GM19467 (cell line): Measurements from ENCODE around the gene CCDC112.
"Not testable (repeated sequence)": the region's sequence is repeated elsewhere in the genome, so short reads cannot be mapped to it uniquely, and the experiment has no call there.

Source experiments
- ATAC-seq: cut with Tn5 transposase; IDR thresholded peaks from one replicate; pipeline ENCODE4 v1.9.1; 2021; ENCODE audit warnings: mild to moderate bottlenecking, moderate library complexity; ENCODE audit not compliant: unreplicated experiment

CCDC112 gene

GRCh38 chr5:115262321-115263077 is 34.0 kb downstream of the CCDC112 start, which contains the start of gene PGGT1B:
Gene PGGT1B, minus strand, starts transcription at chr5:115262877. Its CDS starts 26 bp downstream, at chr5:115262851.
- ATAC-seq, result peak; percentile 88

GRCh38 chr5:115262011-115262320 is 34.5 kb downstream of the CCDC112 start:
- peak; percentile 28 for ATAC-seq

GRCh38 chr5:115260248-115260647 is 36.2 kb downstream of the CCDC112 start:
- ATAC-seq, result no peak

- ATAC-seq, result no peak
Measured at GRCh38 chr5:115257981-115258380, 38.5 kb downstream of the CCDC112 start.

- not testable (repeated sequence) for ATAC-seq
Measured at GRCh38 chr5:115249379-115249778, 47.1 kb downstream of the CCDC112 start.

- ATAC-seq, result peak; percentile 65
Measured at GRCh38 chr5:115246361-115246991, 50.0 kb downstream of the CCDC112 start.

GRCh38 chr5:115243412-115243811 is 53.0 kb downstream of the CCDC112 start:
- no peak for ATAC-seq

- no peak for ATAC-seq
Measured at GRCh38 chr5:115241881-115242642, 54.4 kb downstream of the CCDC112 start.

GRCh38 chr5:115237066-115237465 is 59.4 kb downstream of the CCDC112 start:
- ATAC-seq, result no peak

- no peak for ATAC-seq
Measured at GRCh38 chr5:115236599-115236998, 59.9 kb downstream of the CCDC112 start.

GRCh38 chr5:115231598-115231997 is 64.9 kb downstream of the CCDC112 start:
- ATAC-seq, result no peak

- ATAC-seq, result no peak
Measured at GRCh38 chr5:115229606-115230005, 66.8 kb downstream of the CCDC112 start.

- no peak for ATAC-seq
Measured at GRCh38 chr5:115227281-115227680, 69.2 kb downstream of the CCDC112 start.
